ENCODE measurements around the gene TRIM16.
A peak's percentile ranks its signal among the peaks of the same experiment; 100 is the strongest.
"Not testable (repeated sequence)": the region's sequence is repeated elsewhere in the genome, so short reads cannot be mapped to it uniquely, and the experiment has no call there.

TRIM16 gene

DNA sequence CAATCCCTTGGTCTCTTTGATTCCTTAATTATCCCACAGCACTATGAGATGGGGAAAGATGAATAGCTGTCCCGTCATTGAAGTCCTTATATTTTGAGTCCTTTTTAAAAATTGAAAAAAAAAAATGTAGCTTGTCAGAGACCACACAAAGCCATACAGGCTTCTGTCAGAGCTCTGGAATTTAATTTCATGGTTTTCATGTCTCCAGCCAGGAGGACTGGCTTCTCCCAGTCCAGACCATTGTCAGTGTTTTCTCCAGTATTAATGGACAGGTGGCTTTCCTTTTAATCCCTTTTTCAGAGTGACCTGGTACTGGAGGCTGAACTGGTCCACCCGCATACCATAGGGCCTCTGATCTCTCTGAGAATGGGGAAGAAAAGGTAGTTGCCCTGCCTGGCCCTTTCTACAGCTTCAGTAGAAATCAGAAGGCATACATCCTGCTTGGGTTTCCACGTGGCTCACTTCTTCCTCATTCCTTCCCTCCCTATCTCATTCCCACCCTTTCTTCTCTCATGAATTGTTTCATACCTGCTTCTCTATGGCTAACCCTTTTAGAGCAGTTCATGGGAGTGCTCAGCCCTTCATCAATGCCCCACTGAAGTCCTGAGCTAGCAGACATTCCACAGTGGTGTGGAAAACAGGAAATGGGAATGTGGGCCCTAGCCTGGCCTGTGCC lies 29.1 kb downstream of the TRIM16 start:
- Histone ChIP-seq H3K36me3 (ENCODE audit: control insufficient read depth, insufficient read depth, low read length) (no peaks in the 10 kb centered on the region), H3K4me1 (ENCODE audit: control insufficient read depth, insufficient read depth, low read length) (peaks cover 12% of the 10 kb centered on the region), H3K4me3 (ENCODE audit: low read depth, low read length) (no peak overlapping the region), H3K9me3 (ENCODE audit: control insufficient read depth, insufficient read depth, low read length) (no peaks in the 10 kb centered on the region), H3K9ac (ENCODE audit: low read depth, low read length) (no peak overlapping the region), H3K27me3 (ENCODE audit: control insufficient read depth, insufficient read depth, low read length) (no peaks in the 10 kb centered on the region)

- not testable (repeated sequence) for H3K27me3 ChIP-seq (ENCODE audit: control insufficient read depth, insufficient read depth, low read length); H3K9ac ChIP-seq (ENCODE audit: low read depth, low read length); H3K9me3 ChIP-seq (ENCODE audit: control insufficient read depth, insufficient read depth, low read length); H3K4me3 ChIP-seq (ENCODE audit: low read depth, low read length); H3K36me3 ChIP-seq (ENCODE audit: control insufficient read depth, insufficient read depth, low read length)
- peaks cover 12% of the 10 kb centered on the region for H3K4me1 ChIP-seq (ENCODE audit: control insufficient read depth, insufficient read depth, low read length)
Observed at GRCh38 chr17:15654401-15654800, 29.7 kb downstream of the TRIM16 start.

- Histone ChIP-seq H3K36me3 (ENCODE audit: control insufficient read depth, insufficient read depth, low read length) (no peaks in the 10 kb centered on the region), H3K9me3 (ENCODE audit: control insufficient read depth, insufficient read depth, low read length) (no peaks in the 10 kb centered on the region), H3K4me3 (ENCODE audit: low read depth, low read length) (no peak overlapping the region), H3K4me1 (ENCODE audit: control insufficient read depth, insufficient read depth, low read length) (peaks cover 12% of the 10 kb centered on the region), H3K9ac (ENCODE audit: low read depth, low read length) (no peak overlapping the region), H3K27me3 (ENCODE audit: control insufficient read depth, insufficient read depth, low read length) (no peaks in the 10 kb centered on the region)
Observed at GRCh38 chr17:15652960-15653359, 31.2 kb downstream of the TRIM16 start.

GRCh38 chr17:15651583-15652110 lies 32.5 kb downstream of the TRIM16 start:
- no peaks in the 10 kb centered on the region for H3K27me3 ChIP-seq (ENCODE audit: control insufficient read depth, insufficient read depth, low read length)
- H3K36me3 ChIP-seq (ENCODE audit: control insufficient read depth, insufficient read depth, low read length) = no peaks in the 10 kb centered on the region
- H3K9me3 ChIP-seq (ENCODE audit: control insufficient read depth, insufficient read depth, low read length) = no peaks in the 10 kb centered on the region
- H3K9ac ChIP-seq (ENCODE audit: low read depth, low read length) = no peak overlapping the region
- no peak overlapping the region for H3K4me3 ChIP-seq (ENCODE audit: low read depth, low read length)
- H3K4me1 ChIP-seq (ENCODE audit: control insufficient read depth, insufficient read depth, low read length) = peaks cover 12% of the 10 kb centered on the region

DNA sequence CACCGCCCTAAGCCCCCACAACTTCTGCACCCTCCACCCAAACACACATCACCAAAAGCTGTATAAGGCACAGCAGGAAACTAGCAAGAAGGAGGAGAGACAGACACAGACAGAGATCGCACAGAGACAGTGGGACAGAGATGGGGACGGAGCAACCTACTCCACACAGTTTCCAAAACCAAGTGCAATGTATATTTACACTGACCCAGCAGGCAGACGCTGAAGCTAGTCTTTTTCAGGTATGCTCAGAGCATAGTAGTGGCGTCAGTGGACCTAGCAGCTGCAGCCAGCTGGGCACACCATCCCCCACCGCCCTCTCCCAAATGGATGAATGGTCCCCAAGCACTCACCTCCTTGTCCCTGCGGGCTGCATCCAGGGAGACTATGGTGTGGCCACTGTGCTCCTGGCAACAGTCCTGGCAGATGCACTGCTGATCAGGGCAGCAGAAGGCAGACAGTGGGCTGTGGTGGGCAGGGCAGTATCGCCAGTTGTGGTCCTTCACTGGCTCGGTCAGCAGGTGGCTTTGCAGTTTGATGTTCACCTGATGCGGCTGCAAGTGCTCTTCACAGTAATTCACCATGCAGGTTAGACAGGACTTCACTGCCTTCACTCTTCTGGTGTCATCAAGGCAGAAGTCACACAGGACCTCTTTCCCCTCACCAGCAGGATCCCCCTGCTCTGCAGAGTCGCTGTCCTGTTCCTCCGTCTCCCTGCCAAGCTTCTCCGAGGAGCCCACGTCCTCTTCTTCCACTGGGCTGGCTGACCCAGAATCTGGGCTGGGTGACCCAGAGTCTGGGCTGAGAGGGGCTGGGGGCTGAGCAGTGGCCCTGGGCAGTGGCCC lies 33.1 kb downstream of the TRIM16 start:
- Histone ChIP-seq H3K4me1 (ENCODE audit: control insufficient read depth, insufficient read depth, low read length) (peaks cover 14% of the 10 kb centered on the region), H3K4me3 (ENCODE audit: low read depth, low read length) (peak overlapping the region; percentile 1), H3K36me3 (ENCODE audit: control insufficient read depth, insufficient read depth, low read length) (no peaks in the 10 kb centered on the region), H3K27me3 (ENCODE audit: control insufficient read depth, insufficient read depth, low read length) (no peaks in the 10 kb centered on the region), H3K9ac (ENCODE audit: low read depth, low read length) (no peak overlapping the region), H3K9me3 (ENCODE audit: control insufficient read depth, insufficient read depth, low read length) (no peaks in the 10 kb centered on the region)

DNA sequence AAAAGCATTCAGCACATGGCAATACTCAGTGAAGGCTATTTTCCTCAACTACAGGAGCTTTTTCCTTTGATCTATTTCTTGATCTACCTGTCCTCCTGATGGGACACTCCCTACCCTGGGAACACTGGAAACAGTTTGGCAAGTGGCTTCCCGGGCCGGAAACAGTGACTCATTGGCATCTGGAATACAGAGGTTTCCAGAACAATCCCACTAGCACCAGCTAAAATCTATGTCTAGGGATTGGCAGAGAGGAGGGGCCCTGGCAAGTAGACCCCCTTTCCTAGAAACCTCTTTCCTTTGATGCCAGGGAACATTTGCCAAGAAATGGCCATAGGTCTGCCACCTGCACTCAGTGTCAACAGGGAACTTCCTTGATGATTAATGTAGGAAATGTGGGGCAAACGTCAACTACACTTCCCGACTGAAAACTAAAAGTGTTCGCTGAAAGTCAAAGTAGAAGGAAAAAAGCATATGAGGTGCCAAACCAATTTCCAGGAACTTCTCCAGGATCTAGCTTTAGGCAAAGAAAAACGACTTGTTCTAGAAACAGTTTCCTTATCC lies 34.2 kb downstream of the TRIM16 start:
- H3K4me3 ChIP-seq (ENCODE audit: low read depth, low read length) = no peak overlapping the region
- peaks cover 15% of the 10 kb centered on the region for H3K4me1 ChIP-seq (ENCODE audit: control insufficient read depth, insufficient read depth, low read length)
- H3K9me3 ChIP-seq (ENCODE audit: control insufficient read depth, insufficient read depth, low read length) = no peaks in the 10 kb centered on the region

GRCh38 chr17:15648386-15648785 lies 35.7 kb downstream of the TRIM16 start:
- Histone ChIP-seq H3K9ac (ENCODE audit: low read depth, low read length) (no peak overlapping the region), H3K36me3 (ENCODE audit: control insufficient read depth, insufficient read depth, low read length) (no peaks in the 10 kb centered on the region), H3K9me3 (ENCODE audit: control insufficient read depth, insufficient read depth, low read length) (no peaks in the 10 kb centered on the region), H3K27me3 (ENCODE audit: control insufficient read depth, insufficient read depth, low read length) (no peaks in the 10 kb centered on the region), H3K4me1 (ENCODE audit: control insufficient read depth, insufficient read depth, low read length) (peaks cover 13% of the 10 kb centered on the region), H3K4me3 (ENCODE audit: low read depth, low read length) (no peak overlapping the region)

More for the DNA sequence above, 34.2 kb downstream of the TRIM16 start:
- no peak overlapping the region for H3K9ac ChIP-seq (ENCODE audit: low read depth, low read length)
- H3K36me3 ChIP-seq (ENCODE audit: control insufficient read depth, insufficient read depth, low read length) = no peaks in the 10 kb centered on the region
- no peaks in the 10 kb centered on the region for H3K27me3 ChIP-seq (ENCODE audit: control insufficient read depth, insufficient read depth, low read length)

GRCh38 chr17:15645942-15646312 lies 38.2 kb downstream of the TRIM16 start:
- not testable (repeated sequence) for H3K4me1 ChIP-seq (ENCODE audit: control insufficient read depth, insufficient read depth, low read length); H3K9me3 ChIP-seq (ENCODE audit: control insufficient read depth, insufficient read depth, low read length); H3K36me3 ChIP-seq (ENCODE audit: control insufficient read depth, insufficient read depth, low read length); H3K27me3 ChIP-seq (ENCODE audit: control insufficient read depth, insufficient read depth, low read length); H3K9ac ChIP-seq (ENCODE audit: low read depth, low read length); H3K4me3 ChIP-seq (ENCODE audit: low read depth, low read length)

- H3K9ac ChIP-seq (ENCODE audit: low read depth, low read length); H3K27me3 ChIP-seq (ENCODE audit: control insufficient read depth, insufficient read depth, low read length); H3K36me3 ChIP-seq (ENCODE audit: control insufficient read depth, insufficient read depth, low read length); H3K4me3 ChIP-seq (ENCODE audit: low read depth, low read length); H3K4me1 ChIP-seq (ENCODE audit: control insufficient read depth, insufficient read depth, low read length); H3K9me3 ChIP-seq (ENCODE audit: control insufficient read depth, insufficient read depth, low read length): not testable (repeated sequence)
Observed at GRCh38 chr17:15645099-15645941, 38.8 kb downstream of the TRIM16 start.

DNA sequence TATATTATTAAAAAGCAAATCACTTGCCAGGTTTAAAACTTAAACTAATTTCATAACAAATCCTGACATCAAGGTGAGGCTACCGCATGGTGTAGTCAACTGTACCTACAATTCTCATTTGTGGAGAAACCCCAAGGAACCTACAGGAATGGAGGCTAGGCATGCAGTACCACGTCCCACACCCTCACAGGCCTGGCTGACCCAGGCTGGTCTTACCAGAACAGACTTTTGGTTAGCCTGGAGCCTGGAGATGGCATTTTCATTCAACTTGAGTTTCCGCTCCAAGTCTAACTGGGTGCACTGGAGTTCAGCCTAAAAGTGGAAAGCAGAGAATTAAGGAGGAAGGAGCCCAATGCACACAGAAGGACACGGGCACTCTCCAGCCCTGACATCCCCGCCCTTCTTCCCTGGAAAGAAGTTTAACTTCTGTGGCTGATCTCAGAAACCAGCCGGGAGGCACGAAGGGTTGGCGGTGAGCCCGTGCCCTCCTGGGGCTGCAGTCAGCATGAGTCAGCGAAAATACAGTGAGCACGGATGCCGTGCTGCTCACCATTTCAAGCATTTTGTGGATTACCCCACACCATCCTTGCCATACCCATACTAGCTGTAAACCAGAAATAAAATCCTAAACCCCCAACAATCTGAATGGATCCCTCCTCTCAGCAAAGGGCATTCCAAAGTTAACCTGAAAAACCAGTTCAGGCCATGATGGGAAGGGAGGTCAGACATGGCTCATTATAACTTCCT lies 41.4 kb downstream of the TRIM16 start:
- not testable (repeated sequence) for H3K36me3 ChIP-seq (ENCODE audit: control insufficient read depth, insufficient read depth, low read length); H3K9me3 ChIP-seq (ENCODE audit: control insufficient read depth, insufficient read depth, low read length); H3K4me1 ChIP-seq (ENCODE audit: control insufficient read depth, insufficient read depth, low read length); H3K4me3 ChIP-seq (ENCODE audit: low read depth, low read length); H3K9ac ChIP-seq (ENCODE audit: low read depth, low read length); H3K27me3 ChIP-seq (ENCODE audit: control insufficient read depth, insufficient read depth, low read length)

GRCh38 chr17:15642014-15642413 lies 42.1 kb downstream of the TRIM16 start:
- H3K36me3 ChIP-seq (ENCODE audit: control insufficient read depth, insufficient read depth, low read length); H3K4me1 ChIP-seq (ENCODE audit: control insufficient read depth, insufficient read depth, low read length); H3K9ac ChIP-seq (ENCODE audit: low read depth, low read length); H3K9me3 ChIP-seq (ENCODE audit: control insufficient read depth, insufficient read depth, low read length); H3K27me3 ChIP-seq (ENCODE audit: control insufficient read depth, insufficient read depth, low read length); H3K4me3 ChIP-seq (ENCODE audit: low read depth, low read length): not testable (repeated sequence)

Measured in iPS-15b (cell line).